Bronchial epithelial cell (primary cell): ENCODE measurements around the gene DNAH11. TPM values are rescaled to one million over a fixed set of nuclear protein-coding genes. Genes with fewer than 3 reads are reported as not detected.

Experiments
- DNase-seq: peaks from one replicate; pipeline ENCODE4 v3.0.0-alpha.2; 2010; ENCODE audit warnings: low read depth
- FAIRE-seq: peaks from 2 replicates; lab custom pipeline; 2011; peaks lifted over from hg19 to GRCh38; lab: Jason Lieb, UNC
- H3K27me3 ChIP-seq: 2 replicates; pipeline ENCODE4 v1.5.1; 2011; ENCODE audit warnings: low read length; ENCODE audit not compliant: control insufficient read depth, insufficient read depth
- H3K36me3 ChIP-seq: 2 replicates; pipeline ENCODE4 v1.5.1; 2011; ENCODE audit warnings: low read length; ENCODE audit not compliant: control insufficient read depth, insufficient read depth
- H3K4me3 ChIP-seq: 2 replicates; pipeline ENCODE4 v1.5.1; 2011; ENCODE audit warnings: mild to moderate bottlenecking, low read depth, low read length, control low read depth
- total RNA-seq: library from RNA; depleted of rRNA; stranded (reverse); fragments of >200 nt; gene quantifications from 2 replicates; pipeline ENCODE4 v1.2.1, GENCODE V29; 2014
- TF ChIP-seq, protein P1 (sequence below): IDR thresholded peaks from 2 replicates; pipeline ENCODE4 v1.5.1; 2011; ENCODE audit warnings: mild to moderate bottlenecking, moderate library complexity, low read length, control low read depth, inconsistent platforms; ENCODE audit not compliant: insufficient read depth, severe bottlenecking

Gene DNAH11
- total RNA-seq, 1 donor from 2014 or later, result 2.6 TPM

- Histone ChIP-seq H3K27me3 (no peaks in the 10 kb centered on the region), H3K36me3 (no peaks in the 10 kb centered on the region), H3K4me3 (no peak overlapping the region)
- FAIRE-seq, result no peak
- DNase-seq, result no peak
- TF ChIP-seq, protein P1, sequence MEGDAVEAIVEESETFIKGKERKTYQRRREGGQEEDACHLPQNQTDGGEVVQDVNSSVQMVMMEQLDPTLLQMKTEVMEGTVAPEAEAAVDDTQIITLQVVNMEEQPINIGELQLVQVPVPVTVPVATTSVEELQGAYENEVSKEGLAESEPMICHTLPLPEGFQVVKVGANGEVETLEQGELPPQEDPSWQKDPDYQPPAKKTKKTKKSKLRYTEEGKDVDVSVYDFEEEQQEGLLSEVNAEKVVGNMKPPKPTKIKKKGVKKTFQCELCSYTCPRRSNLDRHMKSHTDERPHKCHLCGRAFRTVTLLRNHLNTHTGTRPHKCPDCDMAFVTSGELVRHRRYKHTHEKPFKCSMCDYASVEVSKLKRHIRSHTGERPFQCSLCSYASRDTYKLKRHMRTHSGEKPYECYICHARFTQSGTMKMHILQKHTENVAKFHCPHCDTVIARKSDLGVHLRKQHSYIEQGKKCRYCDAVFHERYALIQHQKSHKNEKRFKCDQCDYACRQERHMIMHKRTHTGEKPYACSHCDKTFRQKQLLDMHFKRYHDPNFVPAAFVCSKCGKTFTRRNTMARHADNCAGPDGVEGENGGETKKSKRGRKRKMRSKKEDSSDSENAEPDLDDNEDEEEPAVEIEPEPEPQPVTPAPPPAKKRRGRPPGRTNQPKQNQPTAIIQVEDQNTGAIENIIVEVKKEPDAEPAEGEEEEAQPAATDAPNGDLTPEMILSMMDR, result no peak
Measured at GRCh38 chr7:21636694-21637093, 93.9 kb downstream of the DNAH11 start.

- H3K36me3 ChIP-seq, result no peaks in the 10 kb centered on the region
- TF ChIP-seq, protein P1, result no peak
- no peak overlapping the region for H3K4me3 ChIP-seq
- DNase-seq (no peak), FAIRE-seq (no peak)
- H3K27me3 ChIP-seq, result no peaks in the 10 kb centered on the region
Measured at GRCh38 chr7:21639206-21639868, 96.5 kb downstream of the DNAH11 start.

- H3K36me3 ChIP-seq, result no peaks in the 10 kb centered on the region
- H3K4me3 ChIP-seq, result no peak overlapping the region
- FAIRE-seq (no peak), DNase-seq (no peak)
- TF ChIP-seq, protein P1, result no peak
- H3K27me3 ChIP-seq, result no peaks in the 10 kb centered on the region
Measured at GRCh38 chr7:21640105-21640504, 97.3 kb downstream of the DNAH11 start.

GRCh38 chr7:21641546-21641945 is 98.7 kb downstream of the DNAH11 start:
- FAIRE-seq (no peak), DNase-seq (no peak)
- Histone ChIP-seq H3K4me3 (no peak overlapping the region), H3K36me3 (no peaks in the 10 kb centered on the region), H3K27me3 (no peaks in the 10 kb centered on the region)
- TF ChIP-seq, protein P1, result no peak

DNA sequence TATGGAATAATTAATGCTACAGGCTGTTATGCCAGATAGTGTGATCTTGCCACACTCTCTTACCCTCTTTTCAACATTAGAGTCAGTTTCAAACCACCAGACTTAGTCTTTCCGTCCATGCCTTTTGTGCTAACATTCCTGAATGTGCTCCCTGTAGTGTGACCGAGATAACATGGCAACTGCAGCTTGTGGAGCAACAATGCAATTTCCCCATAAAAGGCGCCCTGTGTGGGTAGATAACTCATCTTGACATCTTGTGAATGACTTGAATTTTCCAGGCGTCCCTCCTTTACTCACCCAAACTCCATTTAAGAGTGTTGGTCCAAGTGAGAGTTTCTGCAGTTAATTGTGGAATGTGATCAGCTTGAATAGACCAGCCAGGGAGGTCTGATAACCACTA is 99.6 kb downstream of the DNAH11 start:
- TF ChIP-seq, protein P1, result no peak
- no peak overlapping the region for H3K4me3 ChIP-seq
- no peaks in the 10 kb centered on the region for H3K36me3 ChIP-seq
- H3K27me3 ChIP-seq, result no peaks in the 10 kb centered on the region
- DNase-seq (no peak), FAIRE-seq (no peak)

GRCh38 chr7:21651697-21652096 is 108.9 kb downstream of the DNAH11 start:
- FAIRE-seq (no peak), DNase-seq (no peak)
- H3K27me3 ChIP-seq, result no peaks in the 10 kb centered on the region
- H3K4me3 ChIP-seq, result no peak overlapping the region
- TF ChIP-seq, protein P1, result no peak
- H3K36me3 ChIP-seq, result no peaks in the 10 kb centered on the region
